CD4-positive, alpha-beta memory T cell (primary cell): Measurements from ENCODE around the gene TNK2. TPM values are rescaled to one million over a fixed set of nuclear protein-coding genes. Genes with fewer than 3 reads are reported as not detected.

Experiments
- CTCF ChIA-PET: fragments of 350-600 bp; sonication (Branson Sonifier 250); formaldehyde crosslinking; loops from one replicate; lab custom pipeline; 2021; ENCODE audit warnings: inconsistent platforms; ENCODE audit not compliant: partially characterized antibody; lab: Charles Lee
- POLR2A ChIA-PET: fragments of 350-600 bp; sonication (Branson Sonifier 250); formaldehyde crosslinking; loops from one replicate; lab custom pipeline; 2021; ENCODE audit not compliant: partially characterized antibody; lab: Charles Lee
- DNase-seq, 5 donors: peaks; one replicate each; pipeline versions ENCODE4 v3.0.0 to v3.0.0-alpha.2; 2020 to 2022; ENCODE audit warnings: mixed read lengths in 1 of 5
- H3K27ac ChIP-seq: one replicate; pipeline ENCODE4 v1.7.0; 2013; ENCODE audit warnings: low read depth, low read length
- H3K27me3 ChIP-seq: 2 replicates; pipeline ENCODE4 v1.7.0; 2013; ENCODE audit warnings: mild to moderate bottlenecking, low read length, moderate library complexity; ENCODE audit not compliant: insufficient read depth
- H3K36me3 ChIP-seq: 2 replicates; pipeline ENCODE4 v1.7.0; 2013; ENCODE audit warnings: mild to moderate bottlenecking, low read length, moderate library complexity; ENCODE audit not compliant: insufficient read depth
- H3K4me1 ChIP-seq: 2 replicates; pipeline ENCODE4 v1.7.0; 2013; ENCODE audit warnings: mild to moderate bottlenecking, low read length, moderate library complexity; ENCODE audit not compliant: insufficient read depth
- H3K4me3 ChIP-seq, 2 donors: one replicate each; pipeline ENCODE4 v1.7.0; 2013; ENCODE audit warnings: low read length in 2 of 2, mild to moderate bottlenecking in 1 of 2
- H3K9me3 ChIP-seq, 2 donors: one replicate each; pipeline ENCODE4 v1.7.0; 2013; ENCODE audit warnings: low read length in 2 of 2, control low read depth in 1 of 2; ENCODE audit not compliant: control insufficient read depth in 1 of 2
- H3K27ac Mint-ChIP-seq, 7 donors: one replicate each; pipeline ENCODE4 v1.8.0; 2020 to 2021; ENCODE audit warnings: mixed read lengths in 7 of 7, mild to moderate bottlenecking in 6 of 7, inconsistent platforms in 3 of 7, moderate library complexity in 3 of 7
- H3K27me3 Mint-ChIP-seq, 2 donors: one replicate each; pipeline ENCODE4 v1.8.0; 2020 to 2021; ENCODE audit warnings: mixed read lengths in 2 of 2
- H3K36me3 Mint-ChIP-seq, 2 donors: one replicate each; pipeline ENCODE4 v1.8.0; 2020 to 2021; ENCODE audit warnings: mixed read lengths in 2 of 2, inconsistent platforms in 1 of 2, mild to moderate bottlenecking in 1 of 2
- H3K4me1 Mint-ChIP-seq, 4 donors: one replicate each; pipeline ENCODE4 v1.8.0; 2020 to 2021; ENCODE audit warnings: mixed read lengths in 4 of 4, mild to moderate bottlenecking in 1 of 4
- H3K4me3 Mint-ChIP-seq, 8 donors: one replicate each; pipeline ENCODE4 v1.8.0; 2020 to 2021; ENCODE audit warnings: mixed read lengths in 8 of 8, mild to moderate bottlenecking in 7 of 8, moderate library complexity in 6 of 8, inconsistent platforms in 3 of 8
- H3K9me3 Mint-ChIP-seq, 8 donors: one replicate each; pipeline ENCODE4 v1.8.0; 2020 to 2021; ENCODE audit warnings: mixed read lengths in 8 of 8, mild to moderate bottlenecking in 5 of 8, inconsistent platforms in 3 of 8, moderate library complexity in 1 of 8
- intact Hi-C: fragments of 100-400 bp; cut with micrococcal nuclease; formaldehyde crosslinking; loops from one replicate; pipeline ENCODE4 v1.15.1; 2023
- polyA plus RNA-seq, 2 donors: library from polyadenylated mRNA; unstranded; fragments of 300-500 nt; fragmentation: Illumina TruSeq; gene quantifications; one replicate each; pipeline ENCODE4 v1.2.3, GENCODE V29; 2021
- total RNA-seq, 2 experiments: library from RNA; stranded (reverse); gene quantifications; one replicate each; pipeline ENCODE4 v1.2.3, GENCODE V29; 2021

The TNK2 gene
- total and polyA plus RNA-seq, 4 experiments from 2014 or later, result 0.18 to 164 (median 69.9) TPM

GRCh38 chr3:195859061-195859845 lies 49.1 kb downstream of the TNK2 start:
- CTCF ChIA-PET, result interaction anchor here (0.6 to 12.9 kb wide), 16 partner anchors 9 to 309 kb away, joined by 3 to 234 read pairs (median 4); no protein-coding TSS in a partner anchor
- H3K27ac Mint-ChIP-seq, result peak overlapping the region in 6 of 7 donors; percentile 10 to 86 (median 74)
- POLR2A ChIA-PET, result interaction anchor here (0.9 to 1.6 kb wide), 5 partner anchors 35 to 56 kb away, joined by 3 to 10 read pairs (median 4); no protein-coding TSS in a partner anchor
- no peaks in the 10 kb centered on the region for H3K27me3 Mint-ChIP-seq
- peaks cover 0 to under 1% (median 0%) of the 10 kb centered on the region in 8 donors for H3K9me3 Mint-ChIP-seq
- peak overlapping the region in 7 of 8 donors; percentile 31 to 82 (median 67) for H3K4me3 Mint-ChIP-seq
- Histone ChIP-seq H3K4me1 (peaks cover 8% of the 10 kb centered on the region), H3K27ac (no peak overlapping the region), H3K9me3 (no peaks in the 10 kb centered on the region), H3K36me3 (no peaks in the 10 kb centered on the region), H3K27me3 (no peaks in the 10 kb centered on the region), H3K4me3 (no peak overlapping the region)
- peak; percentile 55 to 73 (median 63) for DNase-seq
- H3K4me1 Mint-ChIP-seq, result peaks cover 5 to 8% (median 6%) of the 10 kb centered on the region in 4 donors
- intact Hi-C loops, result loop anchor here (1.0 to 10.0 kb wide), 5 partner anchors 35 to 1524 kb away; no protein-coding TSS in a partner anchor
- peaks cover 0 to 4% of the 10 kb centered on the region in 2 donors for H3K36me3 Mint-ChIP-seq

- ChIA-PET CTCF (interaction anchor here (1.5 to 12.9 kb wide), 4 partner anchors 15 to 62 kb away, joined by 3 to 234 read pairs (median 9); no protein-coding TSS in a partner anchor), POLR2A (no interaction called here)
- no peaks in the 10 kb centered on the region for H3K9me3 Mint-ChIP-seq
- Histone ChIP-seq H3K27ac (no peak overlapping the region), H3K4me1 (peaks cover 8% of the 10 kb centered on the region), H3K4me3 (no peak overlapping the region), H3K27me3 (no peaks in the 10 kb centered on the region), H3K9me3 (no peaks in the 10 kb centered on the region), H3K36me3 (no peaks in the 10 kb centered on the region)
- peaks cover 5 to 6% (median 6%) of the 10 kb centered on the region in 4 donors for H3K4me1 Mint-ChIP-seq
- H3K4me3 Mint-ChIP-seq, result no peak overlapping the region
- intact Hi-C loops, result loop anchor here (5.0 to 10.0 kb wide), 3 partner anchors 229 to 1522 kb away; no protein-coding TSS in a partner anchor
- no peak overlapping the region for H3K27ac Mint-ChIP-seq
- no peaks in the 10 kb centered on the region for H3K27me3 Mint-ChIP-seq
- no peak for DNase-seq
- H3K36me3 Mint-ChIP-seq, result no peaks in the 10 kb centered on the region
Observed at GRCh38 chr3:195856410-195857084, 51.8 kb downstream of the TNK2 start.

GRCh38 chr3:195855471-195856409 lies 52.6 kb downstream of the TNK2 start:
- Mint-ChIP-seq H3K27ac (peak overlapping the region in 1 of 7 donors; percentile 35), H3K4me3 (no peak overlapping the region), H3K36me3 (no peaks in the 10 kb centered on the region), H3K27me3 (peaks cover 0 to 3% of the 10 kb centered on the region in 2 donors), H3K4me1 (peaks cover 9 to 12% (median 10%) of the 10 kb centered on the region in 4 donors), H3K9me3 (no peaks in the 10 kb centered on the region)
- H3K4me3 ChIP-seq, result no peak overlapping the region
- ChIA-PET CTCF (interaction anchor here (0.6 to 12.9 kb wide), 5 partner anchors 16 to 113 kb away, joined by 3 to 234 read pairs (median 3); no protein-coding TSS in a partner anchor), POLR2A (no interaction called here)
- no peaks in the 10 kb centered on the region for H3K9me3 ChIP-seq
- DNase-seq, result no peak
- no peak overlapping the region for H3K27ac ChIP-seq
- H3K4me1 ChIP-seq, result peaks cover 13% of the 10 kb centered on the region
- intact Hi-C loops, result loop anchor here (5.0 to 10.0 kb wide), 3 partner anchors 228 to 1521 kb away; no protein-coding TSS in a partner anchor
- no peaks in the 10 kb centered on the region for H3K36me3 ChIP-seq
- no peaks in the 10 kb centered on the region for H3K27me3 ChIP-seq

- H3K27me3 ChIP-seq, result no peaks in the 10 kb centered on the region
- DNase-seq, result no peak
- Mint-ChIP-seq H3K27me3 (peaks cover 0 to 4% of the 10 kb centered on the region in 2 donors), H3K4me1 (peaks cover 8 to 14% (median 11%) of the 10 kb centered on the region in 4 donors), H3K36me3 (no peaks in the 10 kb centered on the region), H3K9me3 (no peaks in the 10 kb centered on the region), H3K4me3 (no peak overlapping the region), H3K27ac (no peak overlapping the region)
- no peaks in the 10 kb centered on the region for H3K9me3 ChIP-seq
- ChIA-PET CTCF (interaction anchor here (3.8 to 12.9 kb wide), 3 partner anchors 40 to 64 kb away, joined by 15 to 234 read pairs (median 21); partner anchors contain the start of gene TNK2), POLR2A (no interaction called here)
- peaks cover 13% of the 10 kb centered on the region for H3K4me1 ChIP-seq
- intact Hi-C loops, result loop anchor here (5.0 to 10.0 kb wide), 4 partner anchors 227 to 1520 kb away; partner anchors contain the start of gene PPP1R2
- H3K27ac ChIP-seq, result no peak overlapping the region
- H3K36me3 ChIP-seq, result no peaks in the 10 kb centered on the region
- H3K4me3 ChIP-seq, result no peak overlapping the region
Observed at GRCh38 chr3:195854628-195855294, 53.6 kb downstream of the TNK2 start.

GRCh38 chr3:195853996-195854395 lies 54.4 kb downstream of the TNK2 start:
- Histone ChIP-seq H3K9me3 (no peaks in the 10 kb centered on the region), H3K36me3 (no peaks in the 10 kb centered on the region), H3K4me3 (no peak overlapping the region), H3K4me1 (peaks cover 6% of the 10 kb centered on the region), H3K27ac (no peak overlapping the region), H3K27me3 (no peaks in the 10 kb centered on the region)
- Mint-ChIP-seq H3K4me1 (peaks cover 5 to 8% (median 6%) of the 10 kb centered on the region in 4 donors), H3K27ac (no peak overlapping the region), H3K9me3 (no peaks in the 10 kb centered on the region), H3K4me3 (no peak overlapping the region), H3K27me3 (peaks cover 0 to 4% of the 10 kb centered on the region in 2 donors), H3K36me3 (no peaks in the 10 kb centered on the region)
- intact Hi-C loops, result loop anchor here (5.0 to 10.0 kb wide), 3 partner anchors 312 to 1519 kb away; partner anchors contain the start of gene PPP1R2
- CTCF ChIA-PET, result interaction anchor here (5.2 to 12.9 kb wide), 3 partner anchors 41 to 65 kb away, joined by 21 to 234 read pairs (median 40); partner anchors contain the start of gene TNK2
- POLR2A ChIA-PET, result no interaction called here
- no peak for DNase-seq

- POLR2A ChIA-PET, result no interaction called here
- no peak overlapping the region for H3K4me3 Mint-ChIP-seq
- intact Hi-C loops, result loop anchor here (5.0 to 10.0 kb wide), 3 partner anchors 311 to 1518 kb away; partner anchors contain the start of gene PPP1R2
Observed at GRCh38 chr3:195853036-195853435, 55.3 kb downstream of the TNK2 start.

More at GRCh38 chr3:195853036-195853435, 55.3 kb downstream of the TNK2 start:
- H3K36me3 ChIP-seq, result no peaks in the 10 kb centered on the region
- no peak for DNase-seq
- Mint-ChIP-seq H3K27me3 (peaks cover 0 to 4% of the 10 kb centered on the region in 2 donors), H3K36me3 (no peaks in the 10 kb centered on the region), H3K27ac (no peak overlapping the region), H3K4me1 (peaks cover 5 to 8% (median 6%) of the 10 kb centered on the region in 4 donors), H3K9me3 (no peaks in the 10 kb centered on the region)
- H3K4me3 ChIP-seq, result no peak overlapping the region
- H3K9me3 ChIP-seq, result no peaks in the 10 kb centered on the region
- no peaks in the 10 kb centered on the region for H3K27me3 ChIP-seq
- CTCF ChIA-PET, result interaction anchor here (1.1 to 12.9 kb wide), 5 partner anchors 9 to 243 kb away, joined by 3 to 234 read pairs (median 21); partner anchors contain the start of gene TNK2
- no peak overlapping the region for H3K27ac ChIP-seq
- peaks cover 5% of the 10 kb centered on the region for H3K4me1 ChIP-seq
